Neural cell (in vitro differentiated cells): ENCODE measurements around the gene HOXC6.

Experiments used
- CTCF ChIP-seq: fragments of 450-650 bp; IDR thresholded peaks from 2 replicates; pipeline ENCODE4 v1.5.1; 2014; ENCODE audit warnings: antibody characterized with exemption, mild to moderate bottlenecking, moderate library complexity; ENCODE audit not compliant: poor library complexity, severe bottlenecking
- EZH2 ChIP-seq: fragments of 200-600, 300-800 bp; shearing (Covaris generic), sonication (generic); IDR thresholded peaks from 2 replicates; pipeline ENCODE4 v1.6.1; 2014; ENCODE audit warnings: antibody characterized with exemption, low read length, borderline replicate concordance, mild to moderate bottlenecking; ENCODE audit not compliant: insufficient read depth, poor library complexity, severe bottlenecking
- POLR2AphosphoS5 ChIP-seq: IDR thresholded peaks from 2 replicates; pipeline ENCODE4 v1.6.1; 2012
- REST ChIP-seq: IDR thresholded peaks from 2 replicates; pipeline ENCODE4 v1.6.1; 2012; ENCODE audit warnings: borderline replicate concordance
- TAF1 ChIP-seq: IDR thresholded peaks from 2 replicates; pipeline ENCODE4 v1.6.1; 2012; ENCODE audit warnings: low read depth

- TF ChIP-seq CTCF (no peak), TAF1 (no peak), EZH2 (no peak), POLR2AphosphoS5 (no peak), REST (no peak)
Measured at GRCh38 chr12:54008260-54008552, 20.0 kb upstream of the HOXC6 start.
